PC-3 (cell line): ENCODE results near the gene SLC38A10. TPM values are rescaled to one million over a fixed set of nuclear protein-coding genes. Genes with fewer than 3 reads are reported as not detected.

Experiments
- ATAC-seq: fragments of 200-7000 bp; cut with Tn5 transposase; 2 replicates; pipeline ENCODE4 v1.9.1; 2020; ENCODE audit warnings: mild to moderate bottlenecking, moderate library complexity
- BruUV-seq: library from RNA; stranded (reverse); fragments of 400-500 nt; replicated peaks from 2 replicates; lab custom pipeline; 2021; lab: Mats Ljungman, UMichigan
- CTCF ChIA-PET: fragments of 300-600 bp; sonication (Branson Sonifier 250); formaldehyde crosslinking; loops from one replicate; lab custom pipeline; 2022; ENCODE audit warnings: antibody characterized with exemption; lab: Charles Lee
- POLR2A ChIA-PET: fragments of 300-600 bp; sonication (Branson Sonifier 250); formaldehyde crosslinking; loops from one replicate; lab custom pipeline; 2022; ENCODE audit warnings: antibody characterized with exemption; ENCODE audit not compliant: unreplicated experiment; lab: Charles Lee
- DNase-seq: peaks from one replicate; pipeline ENCODE4 v3.0.0-alpha.2; 2015
- H2AFZ ChIP-seq: fragments of 300-600 bp; sonication (generic); 2 replicates; pipeline ENCODE4 v1.6.0; 2016; ENCODE audit warnings: antibody characterized with exemption, low read length
- H3F3A ChIP-seq: fragments of 300-600 bp; sonication (generic); one replicate; pipeline ENCODE4 v1.6.0; 2017; ENCODE audit warnings: antibody characterized with exemption, low read length, control low read depth, mild to moderate bottlenecking; ENCODE audit not compliant: unreplicated experiment
- H3K27ac ChIP-seq: fragments of 300-600 bp; sonication (generic); 2 replicates; pipeline ENCODE4 v1.5.1; 2016; ENCODE audit warnings: mild to moderate bottlenecking, low read length
- H3K27me3 ChIP-seq: fragments of 300-600 bp; sonication (generic); 2 replicates; pipeline ENCODE4 v1.6.1; 2016; ENCODE audit warnings: low read length, mixed read lengths
- H3K36me3 ChIP-seq: fragments of 300-600 bp; sonication (generic); 2 replicates; pipeline ENCODE4 v1.6.1; 2016; ENCODE audit warnings: low read depth, mixed run types, low read length, mixed read lengths
- H3K4me1 ChIP-seq: fragments of 300-600 bp; sonication (generic); 2 replicates; pipeline ENCODE4 v1.5.1; 2016; ENCODE audit warnings: low read length; ENCODE audit not compliant: insufficient read depth
- H3K4me2 ChIP-seq: fragments of 300-600 bp; sonication (generic); 2 replicates; pipeline ENCODE4 v1.6.0; 2016; ENCODE audit warnings: low read length
- H3K4me3 ChIP-seq: fragments of 300-600 bp; sonication (generic); 2 replicates; pipeline ENCODE4 v1.5.1; 2016; ENCODE audit warnings: mild to moderate bottlenecking, low read length, mixed read lengths
- H3K79me2 ChIP-seq: fragments of 300-600 bp; sonication (generic); 2 replicates; pipeline ENCODE4 v1.6.1; 2017; ENCODE audit warnings: low read length, mixed read lengths
- H3K9ac ChIP-seq: fragments of 300-600 bp; sonication (generic); 2 replicates; pipeline ENCODE4 v1.6.0; 2016; ENCODE audit warnings: mild to moderate bottlenecking, low read length
- H3K9me2 ChIP-seq: fragments of 300-600 bp; sonication (generic); replicated peaks from 2 replicates; pipeline ENCODE4 v1.6.1; 2016; ENCODE audit warnings: mixed run types, low read length, mixed read lengths
- H3K9me3 ChIP-seq: fragments of 300-600 bp; sonication (generic); 2 replicates; pipeline ENCODE4 v1.6.1; 2016; ENCODE audit warnings: low read length, mixed read lengths
- H4K20me1 ChIP-seq: fragments of 300-600 bp; sonication (generic); 2 replicates; pipeline ENCODE4 v1.6.1; 2016; ENCODE audit warnings: low read length, mixed read lengths
- EZH2 ChIP-seq: fragments of 300-600 bp; sonication (generic); IDR thresholded peaks from one replicate; pipeline ENCODE4 v1.6.1; 2017; ENCODE audit warnings: antibody characterized with exemption, mild to moderate bottlenecking, low read length; ENCODE audit not compliant: unreplicated experiment
- EZH2phosphoT487 ChIP-seq: fragments of 300-600 bp; sonication (generic); IDR thresholded peaks from 2 replicates; pipeline ENCODE4 v1.6.1; 2018; ENCODE audit warnings: mild to moderate bottlenecking, antibody characterized with exemption, low read length, borderline replicate concordance
- intact Hi-C: fragments of 100-400 bp; cut with micrococcal nuclease; formaldehyde crosslinking; loops from 2 replicates; pipeline ENCODE4 v1.9.0; 2023
- total RNA-seq: library from RNA; depleted of rRNA; stranded (reverse); fragments of >200 nt; gene quantifications from 2 replicates; pipeline ENCODE4 v1.2.3, GENCODE V29; 2014
- TF ChIP-seq, protein P1 (sequence below): fragments of 300-600 bp; sonication (generic); conservative IDR thresholded peaks from 2 replicates; pipeline ENCODE4 v1.5.1; 2017; ENCODE audit warnings: antibody characterized with exemption, low read depth, mild to moderate bottlenecking, low read length

Gene SLC38A10
- total RNA-seq, 1 experiment from 2014 or later = 77.8 TPM

- no peaks in the 10 kb centered on the region for H3K36me3 ChIP-seq
- no peak for DNase-seq
These were observed 95.7 kb downstream of the SLC38A10 start for GRCh38 chr17:81199482-81199830.

DNA sequence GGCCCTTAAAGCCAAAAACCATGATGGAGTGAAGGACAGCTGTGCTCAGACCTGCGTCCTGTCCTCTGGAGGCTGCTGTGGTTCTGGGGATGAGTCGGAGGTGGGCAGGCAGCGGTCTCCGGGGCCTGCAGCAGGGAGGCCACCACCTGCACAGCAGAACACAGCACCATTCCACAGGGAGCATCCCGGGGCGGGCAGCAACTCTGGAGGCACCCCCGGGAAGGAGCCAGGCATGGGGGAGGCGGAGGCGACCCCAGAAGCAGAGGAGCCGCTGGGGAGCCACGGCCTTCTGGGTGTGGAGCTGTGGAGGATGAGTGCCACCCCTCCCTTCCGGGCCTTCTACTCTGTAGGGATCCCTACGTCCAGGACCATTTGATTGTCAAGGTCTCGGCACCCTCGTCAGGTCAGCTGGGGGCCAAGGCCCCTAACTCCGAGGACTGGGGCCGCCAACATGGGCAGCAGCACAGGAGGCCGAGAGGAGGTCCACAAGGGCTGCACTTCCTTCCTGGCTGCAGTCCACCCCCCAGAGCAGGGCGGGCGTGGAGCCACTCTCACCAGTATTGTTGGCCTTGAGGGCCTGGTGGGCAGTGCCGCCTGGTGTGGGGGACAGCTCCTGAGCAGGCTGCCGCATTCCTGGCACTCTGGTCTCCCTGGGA lies 96.2 kb downstream of the SLC38A10 start:
- CTCF ChIA-PET = no interaction called here

More at GRCh38 chr17:81199482-81199830, 95.7 kb downstream of the SLC38A10 start:
- TF ChIP-seq, protein P1, sequence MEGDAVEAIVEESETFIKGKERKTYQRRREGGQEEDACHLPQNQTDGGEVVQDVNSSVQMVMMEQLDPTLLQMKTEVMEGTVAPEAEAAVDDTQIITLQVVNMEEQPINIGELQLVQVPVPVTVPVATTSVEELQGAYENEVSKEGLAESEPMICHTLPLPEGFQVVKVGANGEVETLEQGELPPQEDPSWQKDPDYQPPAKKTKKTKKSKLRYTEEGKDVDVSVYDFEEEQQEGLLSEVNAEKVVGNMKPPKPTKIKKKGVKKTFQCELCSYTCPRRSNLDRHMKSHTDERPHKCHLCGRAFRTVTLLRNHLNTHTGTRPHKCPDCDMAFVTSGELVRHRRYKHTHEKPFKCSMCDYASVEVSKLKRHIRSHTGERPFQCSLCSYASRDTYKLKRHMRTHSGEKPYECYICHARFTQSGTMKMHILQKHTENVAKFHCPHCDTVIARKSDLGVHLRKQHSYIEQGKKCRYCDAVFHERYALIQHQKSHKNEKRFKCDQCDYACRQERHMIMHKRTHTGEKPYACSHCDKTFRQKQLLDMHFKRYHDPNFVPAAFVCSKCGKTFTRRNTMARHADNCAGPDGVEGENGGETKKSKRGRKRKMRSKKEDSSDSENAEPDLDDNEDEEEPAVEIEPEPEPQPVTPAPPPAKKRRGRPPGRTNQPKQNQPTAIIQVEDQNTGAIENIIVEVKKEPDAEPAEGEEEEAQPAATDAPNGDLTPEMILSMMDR = no peak
- TF ChIP-seq EZH2 (no peak), EZH2phosphoT487 (no peak)
- Histone ChIP-seq H4K20me1 (no peaks in the 10 kb centered on the region), H3K9ac (no peak overlapping the region), H2AFZ (no peak overlapping the region), H3K4me1 (no peaks in the 10 kb centered on the region), H3K27me3 (no peaks in the 10 kb centered on the region), H3K4me2 (no peak overlapping the region), H3K27ac (no peak overlapping the region), H3K9me2 (no peaks in the 10 kb centered on the region), H3F3A (no peaks in the 10 kb centered on the region), H3K4me3 (no peak overlapping the region), H3K9me3 (no peaks in the 10 kb centered on the region), H3K79me2 (no peaks in the 10 kb centered on the region)
- intact Hi-C loops = no loop called here
- no peak for ATAC-seq
- CTCF ChIA-PET = no interaction called here
- POLR2A ChIA-PET = no interaction called here
- BruUV-seq = no TSS peak

DNA sequence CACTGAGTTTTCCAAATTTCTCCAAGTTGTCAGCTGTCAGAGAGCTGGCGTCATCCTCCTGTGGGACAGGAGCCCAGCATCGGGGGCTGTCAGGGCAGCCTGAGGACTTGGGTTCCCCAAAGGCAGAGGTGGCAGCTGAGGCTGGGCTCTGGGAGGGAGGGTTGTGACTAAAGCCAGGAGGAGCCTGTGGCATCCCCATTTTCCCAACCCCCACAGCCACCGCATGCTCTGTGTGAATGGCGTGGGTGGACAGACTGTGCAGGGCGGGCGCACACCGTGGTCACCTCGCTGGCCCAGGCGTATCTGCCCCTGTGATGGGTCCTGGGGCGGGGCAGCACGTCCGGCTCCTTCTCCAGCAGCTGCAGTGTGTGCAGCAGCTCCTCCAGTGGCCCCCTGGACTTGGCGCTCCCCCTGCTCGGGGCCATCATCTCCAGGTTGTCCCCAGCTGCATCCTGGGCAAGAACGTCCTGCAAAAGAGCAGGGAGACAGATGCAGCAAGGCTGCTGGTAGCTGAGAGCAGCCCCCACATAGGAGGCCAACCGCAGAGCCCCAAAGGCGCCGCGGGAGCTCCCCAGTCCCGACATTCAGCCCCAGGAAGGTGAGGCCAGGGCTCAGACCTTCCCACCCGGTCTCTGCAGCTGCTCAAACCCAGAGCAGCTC lies 97.1 kb downstream of the SLC38A10 start:
- no peak overlapping the region for H3K27ac ChIP-seq
- intact Hi-C loops = no loop called here
- no peak overlapping the region for H3K4me3 ChIP-seq
- no peaks in the 10 kb centered on the region for H3K9me3 ChIP-seq
- ChIA-PET POLR2A (no interaction called here), CTCF (no interaction called here)
- H2AFZ ChIP-seq = no peak overlapping the region
- H3K27me3 ChIP-seq = no peaks in the 10 kb centered on the region
- no peaks in the 10 kb centered on the region for H3F3A ChIP-seq
- H3K9ac ChIP-seq = no peak overlapping the region
- no peak for DNase-seq
- no peak for TF ChIP-seq EZH2
- TF ChIP-seq EZH2phosphoT487 = no peak
- TF ChIP-seq, protein P1 = no peak
- no peaks in the 10 kb centered on the region for H3K4me1 ChIP-seq
- no peak for ATAC-seq
- H3K4me2 ChIP-seq = no peak overlapping the region
- H3K79me2 ChIP-seq = no peaks in the 10 kb centered on the region
- BruUV-seq = no TSS peak
- no peaks in the 10 kb centered on the region; the same call in 1 of the 2 replicates for H3K36me3 ChIP-seq
- no peaks in the 10 kb centered on the region for H3K9me2 ChIP-seq
- no peaks in the 10 kb centered on the region for H4K20me1 ChIP-seq

More for the DNA sequence above, 96.2 kb downstream of the SLC38A10 start:
- Histone ChIP-seq H3K79me2 (no peaks in the 10 kb centered on the region), H4K20me1 (no peaks in the 10 kb centered on the region), H3K9me3 (no peaks in the 10 kb centered on the region), H3F3A (no peaks in the 10 kb centered on the region), H3K4me2 (no peak overlapping the region), H3K27ac (no peak overlapping the region), H3K27me3 (no peaks in the 10 kb centered on the region), H3K9me2 (no peaks in the 10 kb centered on the region), H3K4me1 (no peaks in the 10 kb centered on the region), H3K36me3 (no peaks in the 10 kb centered on the region; the same call in 1 of the 2 replicates), H3K9ac (no peak overlapping the region), H3K4me3 (no peak overlapping the region), H2AFZ (no peak overlapping the region)
- POLR2A ChIA-PET = no interaction called here
- no peak for DNase-seq
- no TSS peak for BruUV-seq
- intact Hi-C loops = no loop called here
- TF ChIP-seq EZH2 = no peak
- ATAC-seq = no peak
